H9 (cell line): ENCODE data around the gene LAGE3. TPM values are rescaled to one million over a fixed set of nuclear protein-coding genes. Genes with fewer than 3 reads are reported as not detected.
"Not testable (repeated sequence)": the region's sequence is repeated elsewhere in the genome, so short reads cannot be mapped to it uniquely, and the experiment has no call there.

Experiments used
- DNase-seq: peaks from one replicate; pipeline ENCODE4 v3.0.0-alpha.2; 2017
- H2AFZ ChIP-seq: one replicate; pipeline ENCODE4 v1.6.1; 2013; ENCODE audit warnings: mild to moderate bottlenecking, low read length, control low read depth, moderate library complexity
- H2AK5ac ChIP-seq: 2 replicates; pipeline ENCODE4 v1.6.1; 2013; ENCODE audit warnings: low read length, control low read depth, mixed read lengths; ENCODE audit not compliant: insufficient read length
- H2BK120ac ChIP-seq: one replicate; pipeline ENCODE4 v1.6.1; 2013; ENCODE audit warnings: low read depth, mild to moderate bottlenecking, low read length, control low read depth, inconsistent platforms; ENCODE audit not compliant: poor library complexity, severe bottlenecking
- H2BK12ac ChIP-seq: 2 replicates; pipeline ENCODE4 v1.6.1; 2013; ENCODE audit warnings: low read length, control low read depth, mixed read lengths, low read depth; ENCODE audit not compliant: insufficient read length
- H2BK15ac ChIP-seq: 2 replicates; pipeline ENCODE4 v1.6.1; 2013; ENCODE audit warnings: low read depth, low read length, control low read depth
- H2BK20ac ChIP-seq: one replicate; pipeline ENCODE4 v1.6.1; 2013; ENCODE audit warnings: low read depth, mild to moderate bottlenecking, low read length, control low read depth, inconsistent platforms; ENCODE audit not compliant: poor library complexity, severe bottlenecking
- H2BK5ac ChIP-seq: 2 replicates; pipeline ENCODE4 v1.6.1; 2013; ENCODE audit warnings: low read length, control low read depth, mixed read lengths; ENCODE audit not compliant: insufficient read length
- H3K14ac ChIP-seq: 2 replicates; pipeline ENCODE4 v1.6.1; 2013; ENCODE audit warnings: low read length, control low read depth; ENCODE audit not compliant: insufficient read depth
- H3K18ac ChIP-seq: 2 replicates; pipeline ENCODE4 v1.6.1; 2013; ENCODE audit warnings: low read depth, mild to moderate bottlenecking, mixed read lengths, low read length, control low read depth; ENCODE audit not compliant: insufficient read length
- H3K23ac ChIP-seq: 2 replicates; pipeline ENCODE4 v1.6.1; 2013; ENCODE audit warnings: low read length, control low read depth, mixed read lengths, low read depth; ENCODE audit not compliant: insufficient read length
- H3K23me2 ChIP-seq: 2 replicates; pipeline ENCODE4 v1.6.1; 2013; ENCODE audit warnings: low read depth, mild to moderate bottlenecking, mixed read lengths, low read length, control low read depth; ENCODE audit not compliant: insufficient read length, poor library complexity, severe bottlenecking
- H3K27ac ChIP-seq: 2 replicates; pipeline ENCODE4 v1.5.1; 2013; ENCODE audit warnings: low read length, control low read depth, mixed read lengths, low read depth; ENCODE audit not compliant: insufficient read length
- H3K27me3 ChIP-seq: 2 replicates; pipeline ENCODE4 v1.6.1; 2013; ENCODE audit warnings: low read length, control low read depth, inconsistent platforms; ENCODE audit not compliant: insufficient read depth
- H3K4ac ChIP-seq: 2 replicates; pipeline ENCODE4 v1.6.1; 2013; ENCODE audit warnings: low read depth, mild to moderate bottlenecking, control low read depth, inconsistent platforms, low read length, moderate library complexity
- H3K4me1 ChIP-seq: 2 replicates; pipeline ENCODE4 v1.6.1; 2013; ENCODE audit warnings: low read length, control low read depth, inconsistent platforms; ENCODE audit not compliant: insufficient read depth
- H3K4me2 ChIP-seq: 2 replicates; pipeline ENCODE4 v1.6.1; 2013; ENCODE audit warnings: low read length, control low read depth, mixed read lengths; ENCODE audit not compliant: insufficient read length, insufficient read depth
- H3K56ac ChIP-seq: 2 replicates; pipeline ENCODE4 v1.6.1; 2013; ENCODE audit warnings: low read depth, mild to moderate bottlenecking, mixed read lengths, low read length, control low read depth; ENCODE audit not compliant: insufficient read length
- H3K79me1 ChIP-seq: 2 replicates; pipeline ENCODE4 v1.6.1; 2013; ENCODE audit warnings: low read depth, mild to moderate bottlenecking, moderate library complexity, low read length, control low read depth, inconsistent platforms; ENCODE audit not compliant: insufficient read depth, poor library complexity, severe bottlenecking
- H3K79me2 ChIP-seq: 2 replicates; pipeline ENCODE4 v1.6.1; 2013; ENCODE audit warnings: low read length, control low read depth, inconsistent platforms; ENCODE audit not compliant: insufficient read depth
- H3K9ac ChIP-seq: 2 replicates; pipeline ENCODE4 v1.6.1; 2013; ENCODE audit warnings: low read length, control low read depth, mixed read lengths; ENCODE audit not compliant: insufficient read length; ENCODE audit errors: extremely low read depth
- H3K9me3 ChIP-seq: one replicate; pipeline ENCODE4 v1.6.1; 2013; ENCODE audit warnings: low read depth, low read length, inconsistent platforms; ENCODE audit not compliant: control insufficient read depth
- H3T11ph ChIP-seq: one replicate; pipeline ENCODE4 v1.6.1; 2013; ENCODE audit warnings: mild to moderate bottlenecking, low read length, control low read depth, inconsistent platforms
- H4K20me1 ChIP-seq: one replicate; pipeline ENCODE4 v1.6.1; 2013; ENCODE audit not compliant: control insufficient read depth, insufficient read length, insufficient read depth
- H4K5ac ChIP-seq: 2 replicates; pipeline ENCODE4 v1.6.1; 2013; ENCODE audit warnings: low read depth, mild to moderate bottlenecking, mixed read lengths, low read length, control low read depth; ENCODE audit not compliant: insufficient read length
- H4K8ac ChIP-seq: replicated peaks from 2 replicates; pipeline ENCODE4 v1.6.1; 2013; ENCODE audit warnings: low read length, control low read depth, mixed read lengths, low read depth; ENCODE audit not compliant: insufficient read length
- H4K91ac ChIP-seq: 2 replicates; pipeline ENCODE4 v1.6.1; 2013; ENCODE audit warnings: low read depth, mild to moderate bottlenecking, moderate library complexity, mixed read lengths, low read length, control low read depth; ENCODE audit not compliant: insufficient read length
- H3K27ac Mint-ChIP-seq, 3 experiments: 2 replicates in 2 of 3; 3 replicates in 1 of 3; pipeline ENCODE4 v1.8.0; 2020 to 2021; ENCODE audit warnings: mixed read lengths in 3 of 3, mild to moderate bottlenecking in 1 of 3, moderate library complexity in 1 of 3
- H3K27me3 Mint-ChIP-seq: 2 replicates; pipeline ENCODE4 v1.8.0; 2021; ENCODE audit warnings: low read depth, mild to moderate bottlenecking, moderate library complexity, mixed read lengths
- H3K36me3 Mint-ChIP-seq, 3 experiments: 2 replicates in 2 of 3; 3 replicates in 1 of 3; pipeline ENCODE4 v1.8.0; 2020 to 2021; ENCODE audit warnings: low read depth in 3 of 3, mixed read lengths in 3 of 3; ENCODE audit not compliant: insufficient read depth in 1 of 3
- H3K4me1 Mint-ChIP-seq, 2 experiments: 2 replicates each; pipeline ENCODE4 v1.8.0; 2020; ENCODE audit warnings: mixed read lengths in 2 of 2
- H3K4me3 Mint-ChIP-seq, 2 experiments: 2 replicates in 1 of 2; 3 replicates in 1 of 2; pipeline ENCODE4 v1.8.0; 2020 to 2021; ENCODE audit warnings: mild to moderate bottlenecking in 2 of 2, mixed read lengths in 2 of 2, moderate library complexity in 1 of 2
- H3K9me3 Mint-ChIP-seq, 2 experiments: 2 replicates in 1 of 2; 3 replicates in 1 of 2; pipeline ENCODE4 v1.8.0; 2020; ENCODE audit warnings: mild to moderate bottlenecking in 2 of 2, mixed read lengths in 2 of 2, moderate library complexity in 1 of 2
- WGBS: extraction: QIAGEN DNeasy Blood & Tissue Kit; methylation state at CpG from one replicate; pipeline ENCODE4 v1.1.7; 2013; ENCODE audit warnings: missing lambda C conversion rate, low lambda C conversion rate, mixed read lengths; ENCODE audit not compliant: insufficient read length; ENCODE audit errors: extremely low coverage; 5-methylcytosine and 5-hydroxymethylcytosine counted together
- total RNA-seq: library from RNA; stranded (reverse); gene quantifications from 2 replicates; pipeline ENCODE4 v1.2.1, GENCODE V29; 2021

LAGE3 gene
- total RNA-seq, 1 experiment from 2014 or later, result 32.5 TPM

GRCh38 chrX:154496591-154497137, 17.6 kb upstream of the LAGE3 start:
- not testable (repeated sequence) for H3K4ac ChIP-seq, H3K36me3 Mint-ChIP-seq, H3K23ac ChIP-seq, H4K5ac ChIP-seq, H2AFZ ChIP-seq, H3K79me2 ChIP-seq, H3K56ac ChIP-seq, H2BK120ac ChIP-seq, H3K4me1 Mint-ChIP-seq, H3K14ac ChIP-seq, H3K27me3 ChIP-seq, H4K20me1 ChIP-seq, H3K27me3 Mint-ChIP-seq, H3K4me1 ChIP-seq, H2BK20ac ChIP-seq, H3K4me2 ChIP-seq, H3K9me3 ChIP-seq, H3K4me3 Mint-ChIP-seq, H3K27ac ChIP-seq, H2BK15ac ChIP-seq, H3K23me2 ChIP-seq, H2BK5ac ChIP-seq, H3K18ac ChIP-seq, H3T11ph ChIP-seq, H3K27ac Mint-ChIP-seq, H2AK5ac ChIP-seq, H2BK12ac ChIP-seq, H3K79me1 ChIP-seq, H4K91ac ChIP-seq, H3K9ac ChIP-seq, DNase-seq, H4K8ac ChIP-seq
- no CpG with 5 or more reads among the region's 4 CpGs for WGBS
- peaks cover 51 to 61% of the 10 kb centered on the region in 2 experiments for H3K9me3 Mint-ChIP-seq
